Activated T-helper 17 cell treated with anti-CD3 and anti-CD28 coated beads, Interleukin-2, amount 50 U/mL, for 72 hours (primary cell): Measurements from ENCODE around the gene CTSF. TPM values are rescaled to one million over a fixed set of nuclear protein-coding genes. Genes with fewer than 3 reads are reported as not detected.
"Not testable (repeated sequence)": the region's sequence is repeated elsewhere in the genome, so short reads cannot be mapped to it uniquely, and the experiment has no call there.

Source experiments
- ATAC-seq: fragments of 150-1000 bp; cut with Tn5 transposase; replicated peaks from 2 replicates; pipeline ENCODE4 v1.10.0; 2021; ENCODE audit warnings: mild to moderate bottlenecking, moderate library complexity
- H3K27ac Mint-ChIP-seq: one replicate; pipeline ENCODE4 v1.8.0; 2022; ENCODE audit warnings: mixed read lengths
- H3K27me3 Mint-ChIP-seq: one replicate; pipeline ENCODE4 v1.8.0; 2022; ENCODE audit warnings: mixed read lengths
- H3K36me3 Mint-ChIP-seq: one replicate; pipeline ENCODE4 v1.8.0; 2022; ENCODE audit warnings: low read depth, mild to moderate bottlenecking, mixed read lengths
- H3K4me1 Mint-ChIP-seq: one replicate; pipeline ENCODE4 v1.8.0; 2022; ENCODE audit warnings: mixed read lengths
- H3K4me3 Mint-ChIP-seq: one replicate; pipeline ENCODE4 v1.8.0; 2022; ENCODE audit warnings: mild to moderate bottlenecking, mixed read lengths
- H3K9me3 Mint-ChIP-seq: one replicate; pipeline ENCODE4 v1.8.0; 2022; ENCODE audit warnings: mixed read lengths
- total RNA-seq, 2 donors: library from RNA; stranded (reverse); gene quantifications; one replicate each; pipeline ENCODE4 v1.2.3, GENCODE V29; 2022

CTSF gene
- total RNA-seq, 2 donors from 2014 or later = 4.1 to 12.9 TPM

DNA sequence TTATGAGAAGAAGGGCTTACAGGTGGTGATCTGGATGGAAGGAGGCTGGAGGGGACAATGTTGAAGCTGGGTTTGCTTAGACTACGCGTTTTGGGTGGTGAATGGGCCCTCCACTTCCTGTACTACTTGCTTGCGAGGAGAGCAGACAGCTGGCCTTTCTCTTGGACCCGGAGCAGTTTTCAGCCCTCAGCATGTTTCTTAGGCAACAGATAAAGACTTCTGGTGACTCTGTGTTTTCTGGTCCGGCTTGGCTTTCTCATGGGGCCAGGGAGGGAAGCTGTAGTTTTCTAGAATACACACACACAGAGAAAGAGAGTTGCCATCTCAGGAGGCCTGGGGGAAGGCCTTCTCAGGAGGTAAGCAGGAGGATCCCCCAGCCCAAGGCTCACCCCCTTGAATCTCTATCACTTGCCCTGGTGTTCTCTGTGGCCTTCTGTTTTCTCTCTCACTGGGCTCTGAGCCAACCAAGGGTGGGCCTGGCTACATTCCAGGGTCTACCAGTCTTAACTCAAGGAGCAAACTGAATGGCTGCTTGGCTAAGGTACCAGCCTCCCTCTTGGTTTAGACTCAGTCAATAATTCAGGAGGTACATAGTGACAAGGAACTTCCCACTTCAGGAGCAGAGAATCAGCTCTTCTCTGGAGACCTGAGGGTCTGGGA lies 27.0 kb upstream of the CTSF start:
- H3K9me3 Mint-ChIP-seq = no peaks in the 10 kb centered on the region
- peaks cover 11% of the 10 kb centered on the region for H3K36me3 Mint-ChIP-seq
- no peaks in the 10 kb centered on the region for H3K27me3 Mint-ChIP-seq
- no peak for ATAC-seq
- peak overlapping the region; percentile 60 for H3K27ac Mint-ChIP-seq
- H3K4me3 Mint-ChIP-seq = no peak overlapping the region
- peaks cover 14% of the 10 kb centered on the region for H3K4me1 Mint-ChIP-seq

DNA sequence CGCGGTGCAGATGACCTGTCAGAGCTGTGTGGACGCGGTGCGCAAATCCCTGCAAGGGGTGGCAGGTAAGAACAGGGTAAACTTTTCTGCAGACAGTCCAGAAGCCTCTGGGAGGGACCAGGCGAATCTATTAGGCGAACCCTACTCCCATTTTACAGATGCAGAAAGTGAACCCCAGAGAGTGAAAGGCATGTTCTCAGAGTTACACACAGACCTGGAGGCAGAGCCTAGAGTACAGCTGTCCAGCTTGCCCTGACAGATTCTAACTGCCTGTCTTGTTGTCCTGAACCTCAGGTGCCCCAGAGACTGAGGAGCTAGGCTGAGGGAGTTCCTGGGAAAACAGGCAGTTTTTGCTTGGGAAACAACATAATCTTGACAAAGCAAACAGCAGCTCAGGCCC lies 25.2 kb upstream of the CTSF start:
- H3K36me3 Mint-ChIP-seq = peaks cover 8% of the 10 kb centered on the region
- H3K27ac Mint-ChIP-seq = peak overlapping the region; percentile 99
- ATAC-seq = no peak
- peak overlapping the region; percentile 100 for H3K4me3 Mint-ChIP-seq
- peaks cover 14% of the 10 kb centered on the region for H3K4me1 Mint-ChIP-seq
- H3K9me3 Mint-ChIP-seq = no peaks in the 10 kb centered on the region
- H3K27me3 Mint-ChIP-seq = no peaks in the 10 kb centered on the region

DNA sequence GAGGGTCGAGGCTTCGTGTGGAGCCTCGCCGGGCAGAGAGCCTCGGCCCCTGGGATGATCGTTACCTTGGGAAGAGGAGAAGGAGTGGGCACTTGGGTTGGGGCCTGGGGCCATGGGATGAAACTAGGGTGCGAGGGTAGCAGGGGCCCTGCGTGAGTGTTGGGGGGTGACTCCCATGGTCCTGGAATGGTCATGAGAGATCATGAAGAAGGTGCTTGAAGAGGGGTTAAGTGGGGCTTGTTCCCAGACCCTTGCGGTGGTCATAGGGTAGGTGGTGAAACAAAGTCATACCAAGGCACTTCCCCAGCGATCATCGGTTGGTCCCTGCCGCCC lies 24.9 kb upstream of the CTSF start:
- peak overlapping the region; percentile 100 for H3K4me3 Mint-ChIP-seq
- H3K27ac Mint-ChIP-seq = peak overlapping the region; percentile 99
- no peaks in the 10 kb centered on the region for H3K27me3 Mint-ChIP-seq
- no peaks in the 10 kb centered on the region for H3K9me3 Mint-ChIP-seq
- peaks cover 14% of the 10 kb centered on the region for H3K4me1 Mint-ChIP-seq
- ATAC-seq = no peak
- peaks cover 8% of the 10 kb centered on the region for H3K36me3 Mint-ChIP-seq

DNA sequence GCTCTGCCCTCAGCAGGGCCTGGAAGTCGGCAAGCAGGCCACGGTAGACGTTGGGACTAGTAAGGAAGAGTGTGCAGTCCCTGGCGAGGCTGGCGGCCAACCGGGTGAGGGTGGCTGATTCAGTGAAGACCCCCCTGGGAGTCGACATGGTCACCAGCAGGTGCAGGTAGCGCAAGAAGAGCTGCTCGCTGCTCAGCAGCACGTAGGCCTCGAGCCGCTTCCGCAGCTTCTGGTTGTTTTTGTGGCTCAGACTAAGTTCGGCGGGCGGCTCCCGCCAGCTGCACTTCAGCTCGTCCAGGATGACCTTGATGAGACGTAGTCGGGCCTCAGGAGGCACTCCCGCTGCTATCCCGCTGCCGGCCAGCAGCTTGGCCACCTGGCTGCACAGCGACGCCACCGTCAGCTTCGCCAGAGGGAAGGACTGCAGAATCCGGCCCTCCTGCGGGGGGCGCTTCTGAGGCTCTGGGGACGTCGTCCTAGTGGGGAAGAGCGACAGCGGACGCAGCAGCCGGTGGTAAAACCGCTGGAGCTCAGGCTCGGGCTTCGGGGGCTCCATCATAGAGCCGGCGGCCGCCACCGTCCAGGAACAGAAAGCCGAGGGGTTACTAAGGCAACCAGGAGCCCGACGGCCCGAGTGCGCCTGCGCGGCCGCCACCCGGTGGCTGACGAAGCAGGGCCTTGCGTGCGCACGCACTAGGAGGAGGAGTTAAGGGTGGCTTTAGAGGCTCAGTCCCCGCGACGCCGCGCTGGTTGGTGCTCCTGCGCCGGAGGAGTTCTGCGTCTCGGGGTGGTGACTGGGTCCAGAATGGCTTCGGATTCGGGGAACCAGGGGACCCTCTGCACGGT lies 24.3 kb upstream of the CTSF start, which contains the start of the genes CCDC87 and CCS:
TSS of gene CCDC87 (minus strand) at position 607 of the 846 bp plus-strand sequence. CDS start at position 559, 48 bp downstream.
TSS of gene CCS (plus strand) at position 729 of the 846 bp plus-strand sequence. CDS start at position 806, 77 bp downstream.
- Mint-ChIP-seq H3K36me3 (peaks cover 8% of the 10 kb centered on the region), H3K27ac (peak within 1 kb of the TSS; percentile 99), H3K27me3 (no peaks in the 10 kb centered on the region), H3K9me3 (no peaks in the 10 kb centered on the region), H3K4me1 (peaks cover 14% of the 10 kb centered on the region), H3K4me3 (peak within 1 kb of the TSS; percentile 100)
- ATAC-seq = peak; percentile 99

DNA sequence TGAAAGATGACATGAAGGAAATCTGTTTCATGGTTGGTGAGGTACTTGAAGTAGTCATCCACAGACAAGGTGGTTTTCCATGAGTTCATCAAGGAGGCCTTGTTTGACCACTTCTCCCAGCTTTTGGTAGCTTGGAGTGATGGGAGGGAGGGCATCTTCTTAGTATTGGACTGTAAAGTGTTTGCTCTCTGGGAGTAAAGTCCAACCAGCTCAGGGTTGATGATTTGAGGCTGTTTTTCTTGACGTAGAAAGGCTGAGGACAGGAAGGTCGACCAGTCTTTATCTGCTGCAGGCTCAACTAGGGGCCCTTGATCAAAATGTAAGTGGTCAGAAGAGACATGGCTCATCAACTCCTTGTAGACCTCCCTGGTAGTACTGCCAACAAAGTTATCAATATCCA lies 22.8 kb upstream of the CTSF start:
- Mint-ChIP-seq H3K4me3 (peak overlapping the region; percentile 100), H3K27ac (no peak overlapping the region), H3K9me3 (no peaks in the 10 kb centered on the region), H3K4me1 (peaks cover 14% of the 10 kb centered on the region), H3K27me3 (no peaks in the 10 kb centered on the region), H3K36me3 (peaks cover 8% of the 10 kb centered on the region)
- ATAC-seq = no peak

DNA sequence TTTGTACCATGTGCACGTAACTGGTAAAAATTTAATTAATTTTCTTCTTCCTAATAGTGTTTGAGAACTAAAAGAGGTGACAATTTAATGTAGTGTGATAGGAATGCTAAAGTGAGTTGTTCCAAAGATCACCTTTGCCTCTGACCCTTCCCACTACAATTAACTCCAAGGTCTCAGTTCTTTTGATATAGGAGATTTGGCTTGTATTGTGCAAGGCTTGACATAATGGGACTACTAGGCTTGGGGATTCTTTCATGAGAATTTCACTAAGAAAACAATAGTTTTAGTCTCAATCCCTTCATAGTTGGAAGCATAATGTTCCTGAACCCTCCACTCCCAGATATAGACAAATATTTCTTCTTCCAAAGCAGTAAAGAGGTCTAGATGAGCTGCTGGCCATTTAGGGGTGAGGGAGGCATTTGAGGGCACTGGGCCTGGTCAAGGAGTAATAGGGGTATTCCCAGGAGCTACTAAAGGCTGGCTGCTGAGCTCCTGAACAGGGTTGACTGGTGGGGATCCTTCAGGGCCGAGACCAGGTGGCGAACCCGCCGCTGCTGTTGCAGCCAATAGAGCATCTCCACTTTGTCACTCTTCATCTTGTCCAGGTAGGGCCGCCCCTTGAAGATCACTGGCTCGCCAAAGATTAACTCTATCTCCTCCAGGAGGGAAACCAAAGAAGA lies 21.7 kb upstream of the CTSF start:
- H3K27ac Mint-ChIP-seq = no peak overlapping the region
- no peak for ATAC-seq
- peaks cover 9% of the 10 kb centered on the region for H3K4me1 Mint-ChIP-seq
- H3K4me3 Mint-ChIP-seq = no peak overlapping the region
- H3K36me3 Mint-ChIP-seq = peaks cover 8% of the 10 kb centered on the region
- H3K27me3 Mint-ChIP-seq = no peaks in the 10 kb centered on the region
- no peaks in the 10 kb centered on the region for H3K9me3 Mint-ChIP-seq

DNA sequence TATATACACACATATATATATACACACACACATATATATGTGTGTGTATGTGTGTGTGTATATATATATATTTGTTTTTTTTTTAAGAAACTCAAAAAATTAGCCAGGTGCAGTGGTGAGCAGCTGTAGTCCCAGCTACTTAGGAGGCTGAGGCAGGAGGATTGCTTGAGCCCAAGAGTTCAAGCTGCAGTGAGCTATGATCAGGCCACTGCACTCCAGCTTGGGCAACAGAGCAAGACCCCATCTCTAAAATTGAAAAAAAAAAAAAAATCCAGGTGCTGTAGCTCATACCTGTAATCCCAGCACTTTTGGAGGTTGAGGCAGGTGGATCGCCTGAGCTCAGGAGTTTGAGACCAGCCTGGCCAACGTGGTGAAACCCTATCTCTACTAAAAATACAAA lies 20.9 kb upstream of the CTSF start:
- not testable (repeated sequence) for H3K27me3 Mint-ChIP-seq, H3K4me3 Mint-ChIP-seq, H3K9me3 Mint-ChIP-seq, ATAC-seq, H3K36me3 Mint-ChIP-seq, H3K4me1 Mint-ChIP-seq, H3K27ac Mint-ChIP-seq

DNA sequence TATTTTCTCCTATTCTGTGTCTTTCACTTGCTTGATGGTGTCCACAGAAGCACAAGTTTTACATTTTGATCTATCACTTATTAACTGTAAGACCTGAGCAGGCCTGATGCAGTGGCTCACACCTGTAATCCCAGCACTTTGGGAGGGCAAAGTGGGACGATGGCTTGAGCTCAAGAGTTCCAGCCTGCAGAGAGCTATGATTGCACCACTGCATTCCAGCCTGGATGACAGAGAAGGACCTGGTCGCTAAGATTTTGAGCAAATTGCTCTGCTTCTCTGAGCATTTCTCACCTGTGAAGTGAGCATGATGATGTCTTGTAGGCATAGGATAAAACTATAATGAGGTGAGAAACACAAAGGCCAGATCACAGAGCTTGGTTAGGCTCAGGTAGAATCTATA lies 17.7 kb upstream of the CTSF start:
- ATAC-seq = no peak
- Mint-ChIP-seq H3K9me3 (peaks cover 3% of the 10 kb centered on the region), H3K4me1 (peaks cover 1% of the 10 kb centered on the region), H3K27ac (no peak overlapping the region), H3K4me3 (no peak overlapping the region), H3K27me3 (no peaks in the 10 kb centered on the region), H3K36me3 (no peaks in the 10 kb centered on the region)

DNA sequence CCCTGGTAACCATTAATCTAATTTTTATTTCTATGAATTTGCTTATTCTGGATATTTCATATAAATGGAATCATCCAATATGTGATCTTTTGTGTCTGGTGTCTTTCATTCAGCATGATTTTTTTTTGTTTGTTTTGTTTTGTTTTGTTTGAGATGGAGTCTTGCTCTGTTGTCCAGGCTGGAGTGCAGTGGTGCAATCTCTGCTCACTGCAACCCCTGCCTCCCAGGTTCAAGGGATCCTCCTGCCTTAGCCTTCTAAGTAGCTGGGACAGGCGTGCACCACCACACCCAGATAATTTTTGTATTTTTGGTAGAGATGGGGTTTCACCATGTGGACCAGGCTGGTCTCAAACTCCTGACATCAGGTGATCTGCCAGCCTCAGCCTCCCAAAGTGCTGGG lies 17.0 kb upstream of the CTSF start:
- H3K27ac Mint-ChIP-seq, H3K27me3 Mint-ChIP-seq, ATAC-seq, H3K4me1 Mint-ChIP-seq, H3K9me3 Mint-ChIP-seq, H3K36me3 Mint-ChIP-seq, H3K4me3 Mint-ChIP-seq: not testable (repeated sequence)

DNA sequence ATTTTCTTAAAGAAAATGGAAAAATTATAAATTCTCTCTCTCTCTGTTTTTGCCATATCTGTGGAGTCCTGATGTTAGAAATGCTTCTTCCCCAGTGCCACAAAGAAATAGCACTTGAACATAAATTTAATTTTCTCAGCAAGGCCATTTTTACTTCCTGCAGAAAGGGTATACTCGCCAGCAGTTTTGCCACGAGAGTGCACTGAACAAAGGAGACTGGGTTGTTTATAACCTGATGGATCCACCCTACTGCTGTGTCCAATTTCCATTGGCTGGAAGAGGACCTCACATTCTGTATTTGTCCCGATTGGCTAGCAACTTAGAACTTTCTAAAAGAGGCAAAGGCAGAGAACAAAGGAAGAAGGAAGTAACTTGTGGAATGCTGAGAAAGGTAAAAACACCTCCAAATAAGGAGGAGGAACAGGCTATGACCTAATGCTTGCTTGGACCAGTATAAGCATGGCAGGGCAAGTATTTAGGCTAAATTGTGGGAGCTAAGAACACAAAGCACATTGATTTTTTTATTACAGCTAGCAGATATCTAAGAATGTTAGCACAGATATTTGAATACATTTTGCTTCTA lies 14.2 kb upstream of the CTSF start:
- not testable (repeated sequence) for H3K27me3 Mint-ChIP-seq, H3K36me3 Mint-ChIP-seq, ATAC-seq, H3K4me3 Mint-ChIP-seq, H3K27ac Mint-ChIP-seq, H3K9me3 Mint-ChIP-seq
- peaks cover 21% of the 10 kb centered on the region for H3K4me1 Mint-ChIP-seq

DNA sequence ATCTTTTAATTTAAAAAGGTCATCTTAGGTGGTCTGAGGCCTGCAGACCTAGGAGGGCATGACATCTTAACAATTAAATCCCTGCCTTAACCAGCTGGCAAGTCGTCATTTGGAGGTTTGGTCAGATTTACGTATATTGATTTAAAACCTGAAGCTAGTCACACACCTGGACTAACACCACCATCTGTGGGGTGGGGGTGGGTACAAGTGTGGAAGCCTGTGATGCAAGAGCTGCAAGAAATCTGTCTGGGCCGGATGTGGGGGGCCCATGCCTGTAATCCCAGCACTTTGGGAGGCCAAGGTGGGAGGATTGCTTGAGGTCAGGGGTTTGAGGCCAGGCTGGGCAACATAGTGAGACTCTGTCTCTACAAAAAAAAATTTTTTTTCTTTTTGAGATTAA lies 12.9 kb upstream of the CTSF start:
- Mint-ChIP-seq H3K36me3 (no peaks in the 10 kb centered on the region), H3K27me3 (no peaks in the 10 kb centered on the region), H3K9me3 (peaks cover 3% of the 10 kb centered on the region), H3K27ac (peak overlapping the region; percentile 73), H3K4me3 (peak overlapping the region; percentile 32), H3K4me1 (peaks cover 21% of the 10 kb centered on the region)
- no peak for ATAC-seq

DNA sequence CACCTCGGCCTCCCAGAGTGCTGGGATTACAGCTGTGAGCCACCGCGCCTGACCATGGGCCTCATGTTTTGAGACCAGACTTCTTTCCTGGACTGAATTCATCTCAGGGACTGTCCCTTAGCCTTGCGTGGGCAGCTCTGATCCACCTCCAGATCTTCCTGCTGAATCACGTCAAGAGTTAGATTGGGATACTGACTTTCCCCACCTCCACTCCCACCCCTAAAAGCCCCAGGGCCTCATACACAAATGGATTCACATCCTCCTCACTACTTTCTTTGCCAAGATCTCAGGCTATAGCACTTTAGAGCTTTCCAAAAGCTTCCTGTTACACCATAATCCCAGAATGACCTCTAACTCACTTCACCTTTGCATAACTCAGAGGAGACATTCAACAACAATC lies 12.4 kb upstream of the CTSF start:
- Mint-ChIP-seq H3K9me3 (peaks cover 3% of the 10 kb centered on the region), H3K4me1 (peaks cover 21% of the 10 kb centered on the region), H3K4me3 (peak overlapping the region; percentile 32), H3K27me3 (no peaks in the 10 kb centered on the region), H3K27ac (peak overlapping the region; percentile 73), H3K36me3 (no peaks in the 10 kb centered on the region)
- ATAC-seq = peak; percentile 68

DNA sequence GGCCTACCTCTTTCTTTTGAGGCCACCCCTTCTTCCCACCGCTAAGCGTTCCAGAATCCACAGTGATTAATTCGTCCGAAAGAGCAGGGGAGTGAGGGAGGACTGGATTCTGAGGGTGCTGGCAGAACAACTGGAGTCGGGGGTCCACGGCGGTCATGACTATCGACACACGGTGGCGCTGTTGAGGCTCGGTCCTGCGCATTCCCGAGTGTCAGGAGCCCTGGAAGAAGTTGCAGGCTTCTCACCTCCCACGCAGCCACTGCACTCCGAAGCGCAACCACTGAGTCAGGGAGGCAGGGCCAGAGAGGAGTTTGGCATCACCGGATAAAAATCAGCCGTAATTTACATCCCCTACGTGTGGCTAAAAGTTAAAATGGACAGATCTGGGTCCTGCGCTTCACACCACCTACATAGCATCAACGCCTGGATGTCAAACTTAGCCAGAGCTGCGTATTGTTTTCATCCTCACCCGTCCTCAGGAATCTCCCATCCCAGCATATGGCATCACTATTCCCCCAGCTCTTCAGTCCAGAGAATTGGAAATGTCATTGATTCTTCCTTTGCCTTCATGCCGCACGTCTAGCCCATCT lies 10.7 kb upstream of the CTSF start:
- Mint-ChIP-seq H3K27ac (no peak overlapping the region), H3K27me3 (peaks cover 13% of the 10 kb centered on the region), H3K36me3 (no peaks in the 10 kb centered on the region), H3K9me3 (peaks cover 3% of the 10 kb centered on the region), H3K4me3 (peak overlapping the region; percentile 36), H3K4me1 (peaks cover 21% of the 10 kb centered on the region)
- ATAC-seq = peak; percentile 95

DNA sequence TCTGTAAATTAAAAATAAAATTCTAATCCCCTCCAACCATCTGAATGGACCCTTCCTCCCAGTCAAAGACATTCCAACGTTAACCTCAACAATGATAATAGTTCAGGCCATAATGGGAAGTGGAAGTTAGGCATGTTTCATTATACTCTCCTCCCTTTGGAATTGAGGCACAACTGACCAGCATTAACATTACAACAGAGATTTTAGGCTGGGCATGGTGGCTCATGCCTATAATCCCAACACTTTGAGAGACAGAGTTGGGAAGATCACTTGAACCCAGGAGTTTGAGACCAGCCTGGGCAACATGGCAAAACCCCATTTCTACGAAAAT lies 2.4 kb upstream of the CTSF start:
- H3K27ac Mint-ChIP-seq = no peak overlapping the region
- no peaks in the 10 kb centered on the region for H3K9me3 Mint-ChIP-seq
- H3K27me3 Mint-ChIP-seq = peaks cover 18% of the 10 kb centered on the region
- no peak overlapping the region for H3K4me3 Mint-ChIP-seq
- no peaks in the 10 kb centered on the region for H3K36me3 Mint-ChIP-seq
- no peak for ATAC-seq
- H3K4me1 Mint-ChIP-seq = no peaks in the 10 kb centered on the region
